ENCODE data around the gene IFNL3. TPM values are rescaled to one million over a fixed set of nuclear protein-coding genes. Genes with fewer than 3 reads are reported as not detected.
"Not testable (repeated sequence)": the region's sequence is repeated elsewhere in the genome, so short reads cannot be mapped to it uniquely, and the experiment has no call there.

IFNL3 gene
- total RNA-seq, result not detected in 2 replicates

DNA sequence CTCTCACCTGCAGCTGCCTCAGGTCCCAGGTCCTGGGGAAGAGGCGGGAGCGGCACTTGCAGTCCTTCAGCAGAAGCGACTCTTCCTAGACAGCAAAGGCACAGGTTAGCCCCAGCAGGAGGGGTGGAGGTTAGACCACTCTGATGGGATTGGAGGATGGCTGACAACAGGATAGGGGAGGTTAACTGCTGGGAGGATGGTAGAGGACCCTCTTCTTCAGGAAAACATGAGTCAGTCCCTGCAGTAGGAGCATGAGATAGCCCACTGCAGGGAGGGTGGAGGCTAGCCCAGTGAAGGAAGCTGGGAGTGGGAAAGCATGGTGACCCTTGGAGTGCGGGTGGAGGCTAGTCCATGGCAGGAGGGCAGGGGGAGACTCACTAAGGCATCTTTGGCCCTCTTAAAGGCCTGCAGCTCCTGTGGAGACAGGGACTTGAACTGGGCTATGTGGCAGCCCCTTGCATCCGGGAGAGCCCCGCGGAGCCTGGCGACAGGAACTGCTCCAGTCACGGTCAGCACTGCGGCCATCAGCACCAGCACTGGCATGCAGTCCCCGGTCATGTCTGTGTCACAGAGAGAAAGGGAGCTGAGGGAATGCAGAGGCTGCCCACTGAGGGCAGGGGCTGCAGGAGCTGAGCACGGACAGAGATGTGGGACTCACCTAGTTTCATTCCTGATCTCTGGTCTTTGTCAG is at the start of gene IFNL3:
TSS of gene IFNL3 (minus strand) at position 597 of the 691 bp plus-strand sequence. CDS start at position 558, 39 bp downstream.
- DNase-seq (ENCODE audit: low read depth in 2 of 2), result not testable (repeated sequence)

GRCh38 chr19:39293394-39293793 is 48.6 kb upstream of the IFNL3 start:
- no peak for DNase-seq (ENCODE audit: low read depth in 2 of 2)

DNA sequence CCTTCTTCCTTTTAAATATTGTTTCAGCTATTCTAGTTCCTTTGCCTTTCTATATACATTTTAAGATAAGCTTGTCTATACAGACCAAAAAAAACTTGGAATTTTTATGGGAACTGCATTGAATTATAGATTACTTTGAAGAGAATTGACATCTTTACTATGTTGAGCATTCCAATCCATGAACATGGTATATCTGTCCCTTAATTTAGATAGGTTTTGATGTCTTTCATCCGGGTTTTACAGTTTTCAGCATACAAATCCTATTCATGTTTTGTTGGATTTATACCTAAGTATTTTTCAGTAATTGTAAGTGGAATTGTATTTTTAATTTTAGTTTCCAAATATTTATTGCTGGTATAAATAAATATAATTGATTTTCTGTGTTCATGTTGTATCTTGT is 39.2 kb upstream of the IFNL3 start:
- no peak for DNase-seq (ENCODE audit: low read depth in 2 of 2)

DNA sequence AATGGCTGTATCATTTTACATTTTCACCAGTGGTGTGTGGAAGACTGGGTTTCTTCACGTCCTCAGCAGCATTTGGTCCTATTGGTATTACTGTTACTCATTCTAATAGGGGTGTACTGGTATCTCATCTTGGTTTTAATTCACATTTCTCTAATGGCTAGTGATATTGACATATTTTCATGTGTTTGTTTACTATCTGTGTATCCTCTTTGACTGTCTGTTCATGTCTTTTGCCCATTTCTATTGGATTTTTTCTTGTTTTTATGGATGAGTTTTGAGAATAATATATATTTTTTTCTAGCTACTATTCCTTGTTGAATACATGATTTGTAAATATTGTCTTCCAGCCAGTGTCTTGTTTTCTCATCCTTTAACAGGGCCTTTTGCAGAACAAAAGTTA is 37.2 kb upstream of the IFNL3 start:
- no peak for DNase-seq (ENCODE audit: low read depth in 2 of 2)

- peak in 1 of 2 donors; percentile 8 for DNase-seq (ENCODE audit: low read depth in 2 of 2)
Measured at GRCh38 chr19:39277598-39277997, 32.8 kb upstream of the IFNL3 start.

GRCh38 chr19:39276740-39277139 is 31.9 kb upstream of the IFNL3 start:
- no peak for DNase-seq (ENCODE audit: low read depth in 2 of 2)

DNA sequence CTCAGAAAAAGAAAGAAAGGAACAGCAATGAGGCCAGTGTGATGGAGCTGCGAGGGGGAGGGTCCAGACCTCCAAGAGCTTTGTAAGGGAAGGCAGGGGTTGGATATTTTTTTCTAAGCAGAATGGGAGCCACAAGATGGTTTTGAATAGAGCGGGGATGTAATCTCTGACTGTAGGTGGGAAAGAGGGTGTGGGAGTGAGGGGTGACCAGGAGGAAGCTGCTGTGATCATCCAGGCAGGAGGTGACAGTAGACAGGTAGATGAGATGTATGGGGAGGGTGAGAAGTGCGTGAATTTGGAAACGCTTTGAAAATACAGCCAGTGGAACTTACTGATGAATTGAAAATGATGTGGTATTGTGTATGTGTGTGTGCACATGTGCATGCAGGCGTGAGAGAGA is 30.8 kb upstream of the IFNL3 start:
- DNase-seq (ENCODE audit: low read depth in 2 of 2), result no peak

GRCh38 chr19:39273859-39274258 is 29.1 kb upstream of the IFNL3 start:
- DNase-seq (ENCODE audit: low read depth in 2 of 2), result not testable (repeated sequence)

GRCh38 chr19:39270036-39270871 is 25.4 kb upstream of the IFNL3 start:
- peak in 1 of 2 donors; percentile 63 for DNase-seq (ENCODE audit: low read depth in 2 of 2)

GRCh38 chr19:39269369-39269768 is 24.6 kb upstream of the IFNL3 start:
- not testable (repeated sequence) for DNase-seq (ENCODE audit: low read depth in 2 of 2)

DNA sequence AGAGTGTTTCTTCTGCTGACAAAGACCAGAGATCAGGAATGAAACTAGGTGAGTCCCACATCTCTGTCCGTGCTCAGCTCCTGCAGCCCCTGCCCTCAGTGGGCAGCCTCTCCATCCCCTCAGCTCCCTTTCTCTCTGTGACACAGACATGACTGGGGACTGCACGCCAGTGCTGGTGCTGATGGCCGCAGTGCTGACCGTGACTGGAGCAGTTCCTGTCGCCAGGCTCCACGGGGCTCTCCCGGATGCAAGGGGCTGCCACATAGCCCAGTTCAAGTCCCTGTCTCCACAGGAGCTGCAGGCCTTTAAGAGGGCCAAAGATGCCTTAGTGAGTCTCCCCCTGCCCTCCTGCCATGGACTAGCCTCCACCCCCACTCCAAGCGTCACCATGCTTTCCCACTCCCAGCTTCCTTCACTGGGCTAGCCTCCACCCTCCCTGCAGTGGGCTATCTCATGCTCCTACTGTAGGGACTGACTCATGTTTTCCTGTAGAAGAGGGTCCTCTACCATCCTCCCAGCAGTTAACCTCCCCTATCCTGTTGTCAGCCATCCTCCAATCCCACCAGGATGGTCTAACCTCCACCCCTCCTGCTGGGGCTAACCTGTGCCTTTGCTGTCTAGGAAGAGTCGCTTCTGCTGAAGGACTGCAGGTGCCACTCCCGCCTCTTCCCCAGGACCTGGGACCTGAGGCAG is 23.9 kb upstream of the IFNL3 start:
- not testable (repeated sequence) for DNase-seq (ENCODE audit: low read depth in 2 of 2)

DNA sequence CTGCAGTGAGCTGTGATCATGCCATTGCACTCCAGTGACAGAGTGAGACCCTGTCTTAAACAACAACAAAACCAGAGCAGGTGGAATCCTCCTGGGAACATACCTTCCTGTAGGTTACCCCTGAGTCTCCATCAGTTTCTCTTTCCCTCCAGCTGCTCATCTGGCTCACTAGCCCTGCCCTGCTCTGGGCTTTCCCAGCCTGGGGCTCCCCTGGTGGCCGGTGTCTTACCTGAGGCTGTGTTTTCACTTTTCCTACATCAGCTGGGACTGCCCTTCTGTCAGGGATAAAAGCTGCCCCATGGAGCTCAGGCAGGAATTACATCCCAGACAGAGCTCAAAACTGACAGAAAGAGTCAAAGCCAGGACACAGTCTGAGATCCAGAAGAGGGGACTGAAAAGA is 23.3 kb upstream of the IFNL3 start, which contains the start of gene IFNL2:
TSS of gene IFNL2 (plus strand) at position 312 of the 400 bp plus-strand sequence. CDS start 173 bp downstream, outside the sequence.
- not testable (repeated sequence) for DNase-seq (ENCODE audit: low read depth in 2 of 2)

DNA sequence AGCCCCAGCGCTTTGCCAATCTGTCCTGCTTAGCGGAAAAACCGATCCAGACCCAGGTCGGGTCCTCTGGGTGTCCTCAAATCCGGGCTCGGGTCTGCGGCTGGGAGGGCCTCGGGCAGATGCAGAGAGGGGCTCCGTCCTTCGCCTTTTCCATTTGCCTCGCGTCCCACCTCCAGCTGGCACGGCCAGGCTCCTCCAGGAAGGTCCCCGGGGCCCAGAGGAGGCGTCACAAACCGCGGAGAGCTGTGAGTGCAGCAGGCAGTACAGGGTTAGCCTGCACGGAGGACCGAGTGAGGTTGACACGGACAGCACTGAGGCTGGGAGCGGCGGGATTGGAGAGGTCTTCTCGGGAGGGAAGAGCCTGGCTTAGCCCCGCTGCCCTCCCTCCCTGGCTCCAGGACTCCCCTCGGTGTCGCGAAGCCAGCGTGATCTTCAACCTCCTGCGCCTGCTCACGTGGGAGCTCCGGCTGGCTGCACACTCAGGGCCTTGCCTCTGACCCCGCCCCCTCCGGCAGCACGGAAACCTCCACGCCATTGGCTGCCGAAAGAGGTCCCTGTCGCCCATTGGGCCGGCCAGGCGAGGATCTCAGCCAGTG is 20.6 kb upstream of the IFNL3 start:
- no peak for DNase-seq (ENCODE audit: low read depth in 2 of 2)

DNA sequence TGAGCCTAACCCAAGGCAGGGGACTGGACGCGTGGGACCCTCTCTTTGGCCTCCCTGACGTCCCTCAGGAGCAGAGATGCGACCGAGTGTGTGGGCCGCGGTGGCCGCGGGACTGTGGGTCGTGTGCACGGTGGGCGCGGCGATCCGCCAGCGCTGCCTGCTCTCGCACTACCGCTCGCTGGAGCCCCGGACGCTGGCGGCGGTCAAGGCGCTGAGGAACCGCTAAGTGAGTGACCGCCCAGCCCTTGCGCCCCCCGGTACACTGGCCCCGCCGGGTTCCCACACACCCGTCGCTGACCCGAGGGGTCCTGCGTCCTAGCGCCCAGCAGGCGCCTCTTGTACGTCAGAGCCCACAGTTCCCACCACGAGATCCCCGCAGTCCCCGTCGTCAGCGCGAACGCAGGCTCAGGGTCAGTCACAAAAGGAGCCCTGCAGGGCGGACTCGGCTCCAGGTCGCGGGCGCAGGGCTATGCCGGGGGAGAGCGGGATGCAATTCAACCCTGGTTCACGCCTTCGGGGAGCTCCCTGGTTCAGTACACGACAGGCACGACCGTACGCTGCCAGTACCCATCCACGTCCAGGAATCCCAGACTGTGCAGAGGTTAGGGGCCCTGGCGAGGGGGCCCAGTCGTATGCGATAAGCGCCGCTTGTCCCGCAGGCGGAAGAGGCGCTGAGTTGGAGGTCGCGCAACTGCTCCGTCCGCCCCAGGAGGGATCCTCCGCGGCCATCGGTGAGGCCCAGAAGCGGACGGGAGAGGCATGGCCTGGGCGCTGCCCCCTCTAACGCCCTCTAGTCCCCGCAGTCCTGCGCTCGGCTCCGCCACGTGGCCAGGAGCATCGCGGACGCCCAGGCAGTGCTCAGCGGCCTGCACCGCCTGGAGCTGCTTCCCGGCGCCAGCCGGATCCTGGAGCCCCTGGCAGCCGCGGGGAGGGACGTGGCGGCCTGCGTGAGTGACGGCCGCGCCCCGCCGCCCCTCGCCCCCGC is 19.8 kb upstream of the IFNL3 start:
- DNase-seq (ENCODE audit: low read depth in 2 of 2), result peak in 1 of 2 donors; percentile 18

DNA sequence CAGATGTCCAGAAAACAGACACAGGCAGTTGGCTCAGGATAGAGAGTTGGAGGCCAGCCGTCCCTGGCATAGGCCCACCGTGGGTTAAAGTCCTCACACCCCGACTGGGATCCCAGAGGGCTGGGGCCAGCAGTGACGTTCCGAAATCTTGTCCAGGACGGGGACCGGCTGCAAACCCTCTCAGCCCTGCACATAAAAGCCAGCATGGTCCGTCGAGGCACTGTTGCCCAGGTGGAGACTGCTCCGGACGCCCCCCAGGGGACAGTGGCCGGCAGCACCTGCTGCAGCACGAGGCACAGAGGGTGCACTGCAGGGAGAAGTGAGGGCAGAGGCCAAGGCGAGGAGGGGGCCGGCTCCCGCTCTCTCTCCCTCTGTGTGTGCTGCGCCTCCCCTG is 19.1 kb upstream of the IFNL3 start:
- no peak for DNase-seq (ENCODE audit: low read depth in 2 of 2)

GRCh38 chr19:39262496-39262895 is 17.7 kb upstream of the IFNL3 start:
- no peak for DNase-seq (ENCODE audit: low read depth in 2 of 2)

DNA sequence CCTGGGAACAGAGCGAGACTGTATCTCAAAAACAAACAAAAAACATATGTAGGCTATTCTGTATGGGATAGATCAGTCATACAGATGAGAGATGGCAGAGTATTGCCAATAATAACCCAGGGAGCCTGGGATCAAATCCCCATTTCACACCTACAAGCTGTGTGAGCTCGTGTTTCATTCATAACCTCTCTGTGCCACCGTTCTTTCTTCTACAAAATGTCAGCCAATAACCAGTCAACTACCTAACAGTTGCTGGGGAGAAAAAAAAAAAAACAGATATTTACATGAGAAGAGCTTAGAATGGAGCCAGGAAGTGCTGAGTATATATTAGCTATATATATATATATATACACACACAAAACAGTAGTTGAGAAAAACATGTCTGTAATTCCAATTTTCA is 16.9 kb upstream of the IFNL3 start:
- DNase-seq (ENCODE audit: low read depth in 2 of 2), result no peak

GRCh38 chr19:39257227-39257626 is 12.4 kb upstream of the IFNL3 start:
- DNase-seq (ENCODE audit: low read depth in 2 of 2), result no peak

DNA sequence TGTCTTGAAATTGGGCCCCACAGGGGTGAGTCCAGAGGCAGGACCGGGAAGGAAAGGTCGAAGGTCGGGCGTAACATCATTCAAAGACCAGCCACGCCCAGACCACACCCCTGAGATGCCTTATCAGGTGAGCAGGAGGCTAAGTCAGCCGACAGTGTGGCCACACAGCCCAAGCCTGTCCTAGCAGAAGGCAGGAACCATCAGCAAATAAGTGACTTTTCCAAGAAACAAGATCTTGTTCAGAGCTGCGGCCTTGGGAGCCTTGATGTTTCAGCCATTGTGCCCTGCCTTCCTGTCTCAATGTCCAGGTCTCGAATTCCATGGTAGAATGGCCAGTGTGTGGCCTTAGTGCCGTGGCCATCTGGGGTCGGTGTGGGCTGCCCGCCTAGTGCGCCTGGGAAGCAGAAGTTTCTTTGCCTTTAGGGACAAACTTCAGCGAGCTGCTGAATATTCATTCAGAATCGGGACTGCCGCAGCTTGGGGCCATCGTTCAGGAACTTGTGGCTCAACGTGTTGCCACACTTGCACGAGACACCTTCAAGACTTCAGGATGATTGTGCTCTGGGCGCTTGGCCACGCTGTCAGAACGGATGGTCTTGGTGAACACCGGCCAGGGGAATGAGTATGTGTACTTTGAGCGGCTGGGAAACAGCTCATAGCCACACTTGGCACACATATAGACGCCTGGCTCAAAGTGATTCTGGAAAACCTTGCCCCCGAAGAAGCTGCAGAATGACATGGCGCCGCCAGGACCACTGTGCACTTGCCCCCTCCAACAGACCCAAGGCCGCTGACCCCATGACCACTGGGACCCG is 9.9 kb upstream of the IFNL3 start:
- DNase-seq (ENCODE audit: low read depth in 2 of 2), result no peak
